GM21447 (cell line): ENCODE measurements around the gene SHISA3.
"Not testable (repeated sequence)": the region's sequence is repeated elsewhere in the genome, so short reads cannot be mapped to it uniquely, and the experiment has no call there.

ENCODE experiments used
- ATAC-seq: cut with Tn5 transposase; IDR thresholded peaks from one replicate; pipeline ENCODE4 v1.9.1; 2021; ENCODE audit not compliant: unreplicated experiment

Gene SHISA3

GRCh38 chr4:42396752-42397634 lies at the start of gene SHISA3:
TSS of gene SHISA3 (plus strand) at chr4:42397488. CDS start at chr4:42398057, 569 bp downstream.
- ATAC-seq, result peak; percentile 66

GRCh38 chr4:42348247-42348646 lies 49.0 kb upstream of the SHISA3 start:
- ATAC-seq, result no peak

GRCh38 chr4:42348692-42349091 lies 48.6 kb upstream of the SHISA3 start:
- no peak for ATAC-seq

- ATAC-seq, result peak; percentile 75
Measured at GRCh38 chr4:42350611-42351182, 46.6 kb upstream of the SHISA3 start.

GRCh38 chr4:42352049-42352448 lies 45.2 kb upstream of the SHISA3 start:
- no peak for ATAC-seq

- ATAC-seq, result no peak
Measured at GRCh38 chr4:42357325-42357724, 40.0 kb upstream of the SHISA3 start.

- ATAC-seq, result no peak
Measured at GRCh38 chr4:42359711-42360110, 37.6 kb upstream of the SHISA3 start.

GRCh38 chr4:42360256-42360669 lies 37.0 kb upstream of the SHISA3 start:
- no peak for ATAC-seq

- ATAC-seq, result no peak
Measured at GRCh38 chr4:42361456-42361855, 35.8 kb upstream of the SHISA3 start.

- no peak for ATAC-seq
Measured at GRCh38 chr4:42362591-42362990, 34.7 kb upstream of the SHISA3 start.

- ATAC-seq, result no peak
Measured at GRCh38 chr4:42363614-42364013, 33.7 kb upstream of the SHISA3 start.

- ATAC-seq, result no peak
Measured at GRCh38 chr4:42364266-42365053, 32.8 kb upstream of the SHISA3 start.

GRCh38 chr4:42366959-42367358 lies 30.3 kb upstream of the SHISA3 start:
- no peak for ATAC-seq

- no peak for ATAC-seq
Measured at GRCh38 chr4:42369489-42369888, 27.8 kb upstream of the SHISA3 start.

- no peak for ATAC-seq
Measured at GRCh38 chr4:42371305-42372252, 25.7 kb upstream of the SHISA3 start.

GRCh38 chr4:42372303-42372702 lies 25.0 kb upstream of the SHISA3 start:
- not testable (repeated sequence) for ATAC-seq

GRCh38 chr4:42377497-42377896 lies 19.8 kb upstream of the SHISA3 start:
- no peak for ATAC-seq

GRCh38 chr4:42381666-42382065 lies 15.6 kb upstream of the SHISA3 start:
- no peak for ATAC-seq

- ATAC-seq, result no peak
Measured at GRCh38 chr4:42385516-42385915, 11.8 kb upstream of the SHISA3 start.

- ATAC-seq, result no peak
Measured at GRCh38 chr4:42390622-42391354, 6.5 kb upstream of the SHISA3 start.
